GM12872 (cell line): ENCODE measurements around the gene IGF1R.

Experiments used
- TF ChIP-seq, protein P1 (sequence below): IDR thresholded peaks from 3 replicates; pipeline ENCODE4 v1.5.1; 2011; ENCODE audit warnings: low read depth, mild to moderate bottlenecking, low read length, moderate library complexity; ENCODE audit not compliant: insufficient read depth

Gene IGF1R

DNA sequence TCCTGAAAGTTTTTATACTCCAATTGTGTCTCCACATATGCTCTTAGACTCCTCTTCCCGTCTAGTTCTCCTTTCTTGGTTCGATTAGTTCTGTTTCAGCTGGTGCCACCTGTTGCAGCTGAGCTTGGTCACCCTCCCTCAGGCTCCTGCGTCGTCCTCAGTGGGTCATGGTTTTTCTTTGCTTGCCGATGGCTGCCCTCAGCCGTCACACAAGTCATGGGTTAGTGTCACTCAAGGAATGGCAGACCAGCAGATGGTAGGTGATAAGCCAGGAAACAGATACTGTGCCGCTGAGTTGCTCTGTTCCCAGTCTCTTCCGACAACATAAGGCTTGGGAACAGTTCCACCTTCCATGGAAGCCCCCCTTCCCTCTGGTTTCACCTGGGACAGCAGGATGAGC, 109.9 kb downstream of the IGF1R start:
- TF ChIP-seq, protein P1, sequence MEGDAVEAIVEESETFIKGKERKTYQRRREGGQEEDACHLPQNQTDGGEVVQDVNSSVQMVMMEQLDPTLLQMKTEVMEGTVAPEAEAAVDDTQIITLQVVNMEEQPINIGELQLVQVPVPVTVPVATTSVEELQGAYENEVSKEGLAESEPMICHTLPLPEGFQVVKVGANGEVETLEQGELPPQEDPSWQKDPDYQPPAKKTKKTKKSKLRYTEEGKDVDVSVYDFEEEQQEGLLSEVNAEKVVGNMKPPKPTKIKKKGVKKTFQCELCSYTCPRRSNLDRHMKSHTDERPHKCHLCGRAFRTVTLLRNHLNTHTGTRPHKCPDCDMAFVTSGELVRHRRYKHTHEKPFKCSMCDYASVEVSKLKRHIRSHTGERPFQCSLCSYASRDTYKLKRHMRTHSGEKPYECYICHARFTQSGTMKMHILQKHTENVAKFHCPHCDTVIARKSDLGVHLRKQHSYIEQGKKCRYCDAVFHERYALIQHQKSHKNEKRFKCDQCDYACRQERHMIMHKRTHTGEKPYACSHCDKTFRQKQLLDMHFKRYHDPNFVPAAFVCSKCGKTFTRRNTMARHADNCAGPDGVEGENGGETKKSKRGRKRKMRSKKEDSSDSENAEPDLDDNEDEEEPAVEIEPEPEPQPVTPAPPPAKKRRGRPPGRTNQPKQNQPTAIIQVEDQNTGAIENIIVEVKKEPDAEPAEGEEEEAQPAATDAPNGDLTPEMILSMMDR, result no peak

DNA sequence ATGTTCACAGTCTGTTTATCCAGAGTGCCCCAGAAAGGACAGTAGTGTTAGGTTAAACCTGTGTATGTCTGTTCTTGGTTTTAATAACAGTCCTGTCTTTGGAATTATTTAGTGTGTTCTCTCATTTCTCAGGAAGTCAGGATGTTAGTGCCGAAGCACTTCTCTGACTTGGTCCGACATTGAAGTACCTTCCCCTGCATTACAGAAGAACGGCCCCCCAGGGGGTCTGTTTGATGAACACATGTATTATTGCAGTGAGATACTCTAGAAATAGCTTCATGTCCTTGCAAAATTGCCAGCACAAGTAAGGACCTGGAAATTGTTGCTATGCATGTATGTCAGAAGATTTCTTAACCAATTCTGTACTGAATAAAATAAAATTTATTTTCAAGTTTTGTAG, 110.9 kb downstream of the IGF1R start:
- TF ChIP-seq, protein P1, result no peak

DNA sequence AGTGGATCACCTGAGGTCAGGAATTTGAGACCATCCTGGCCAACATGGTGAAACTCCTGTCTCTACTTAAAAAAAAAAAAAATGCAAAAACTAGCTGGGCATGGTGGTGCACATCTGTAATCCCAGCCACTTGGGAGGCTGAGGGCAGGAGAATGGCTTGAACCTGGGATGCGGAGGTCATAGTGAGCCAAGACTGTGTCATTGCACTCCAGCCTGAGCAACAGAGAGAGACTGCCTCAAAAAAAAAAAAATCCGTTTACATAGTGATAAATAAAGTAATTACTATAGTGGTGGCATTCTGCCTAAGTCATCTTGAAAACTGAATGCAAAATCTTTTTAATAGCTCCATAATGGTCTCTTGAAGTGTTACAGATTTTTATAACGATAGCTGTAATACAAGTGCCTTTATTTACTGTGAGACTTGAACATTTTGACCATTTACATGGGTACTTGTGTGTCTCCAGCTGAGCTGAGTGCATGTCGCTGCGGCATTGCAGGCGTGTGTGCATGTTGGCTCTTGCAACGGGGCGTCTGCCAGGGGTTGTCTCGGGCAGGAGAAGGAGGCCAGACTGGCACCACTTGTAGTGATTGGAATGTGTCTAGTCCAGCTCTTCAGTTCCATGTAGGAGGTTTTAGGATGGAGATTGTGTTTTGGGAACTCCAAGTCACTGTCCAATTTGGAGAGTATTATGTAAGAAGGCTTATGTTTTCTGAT, 111.9 kb downstream of the IGF1R start:
- TF ChIP-seq, protein P1, result no peak

DNA sequence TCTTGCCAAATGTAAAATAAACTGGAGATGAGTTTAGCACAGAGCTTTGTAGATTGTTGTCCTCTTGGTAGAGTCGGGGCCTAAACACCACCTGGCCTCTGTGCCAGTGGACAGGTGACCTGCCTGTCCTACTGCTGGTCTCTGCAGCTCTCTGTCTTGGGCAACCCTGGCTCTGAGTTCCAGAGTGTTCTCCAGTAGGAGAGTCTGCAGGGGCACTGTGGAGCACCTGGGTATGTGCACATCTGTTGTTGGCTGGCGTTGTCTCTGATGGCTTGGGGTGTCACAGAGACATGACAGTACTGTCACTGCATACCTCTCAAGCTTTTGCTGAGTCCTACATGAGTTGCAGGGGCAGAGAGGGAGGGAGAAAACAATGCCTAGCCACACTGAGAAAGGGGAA, 112.6 kb downstream of the IGF1R start:
- TF ChIP-seq, protein P1, result no peak

DNA sequence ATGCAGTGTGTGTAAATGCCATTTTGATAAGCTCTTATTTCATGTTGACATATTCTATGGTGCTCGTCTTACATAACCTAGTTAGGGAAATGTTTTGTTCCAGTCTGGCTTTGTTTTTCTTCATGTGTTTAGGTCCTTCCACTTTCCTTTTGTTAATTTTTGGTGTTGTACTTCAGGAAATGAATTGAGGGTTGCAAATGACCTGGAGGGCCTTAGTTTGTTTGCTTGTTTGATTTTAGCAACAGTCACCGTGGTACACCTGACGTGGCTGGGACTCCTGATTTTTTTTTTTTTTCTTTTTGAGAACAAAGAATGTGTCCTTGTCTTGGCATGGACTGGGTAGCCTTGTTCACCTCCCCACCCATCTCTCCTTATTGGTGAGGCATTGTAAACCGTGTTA, 114.8 kb downstream of the IGF1R start:
- TF ChIP-seq, protein P1, result no peak

DNA sequence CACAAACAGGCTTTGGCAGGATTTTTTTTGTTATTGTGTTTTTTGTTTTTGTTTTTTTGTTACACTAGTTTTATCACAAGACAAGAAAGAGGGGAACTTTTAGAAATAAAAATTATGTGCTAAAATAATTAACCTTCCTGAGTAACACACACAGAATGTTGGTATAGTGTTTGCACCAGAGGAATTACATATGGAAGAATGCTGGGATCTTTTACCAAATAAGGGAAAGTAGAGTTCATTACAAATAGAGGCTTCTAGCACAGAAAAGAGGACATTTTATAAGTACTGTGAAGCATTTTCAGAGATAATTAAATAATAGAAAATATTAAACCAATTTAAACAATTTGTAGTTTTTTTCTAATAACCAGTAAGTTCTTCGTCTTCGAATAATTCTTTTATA, 116.0 kb downstream of the IGF1R start:
- TF ChIP-seq, protein P1, result no peak

DNA sequence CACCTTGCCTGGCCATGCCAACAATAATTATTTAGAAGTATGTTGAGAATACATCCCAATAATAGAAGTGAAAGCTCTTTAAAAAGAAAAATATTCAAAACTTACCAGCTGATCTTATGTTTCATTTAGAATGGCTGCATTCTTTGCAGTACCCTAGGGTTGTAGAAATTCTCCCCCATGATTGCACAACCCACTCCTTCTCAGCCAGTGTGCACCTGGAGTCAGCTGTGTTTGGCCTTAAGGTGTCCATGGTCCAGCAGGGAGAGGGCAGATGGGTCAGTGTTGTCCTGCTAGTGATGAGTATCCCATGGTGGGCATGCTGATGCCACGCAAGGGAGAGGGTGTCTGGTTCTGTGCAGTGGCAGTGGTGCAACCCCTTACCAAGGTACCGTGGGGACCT, 117.3 kb downstream of the IGF1R start:
- TF ChIP-seq, protein P1, result no peak
